T-helper 2 cell treated with Interferon-gamma antibody and Interleukin-4, amounts not matched to agents 5 μg/mL and 100 μg/mL, for 36 hours (primary cell): ENCODE measurements around the gene RTN4IP1.

Experiments used
- DNase-seq: peaks from one replicate; pipeline ENCODE4 v3.0.0; 2021; ENCODE audit warnings: low spot score
- H3K27ac Mint-ChIP-seq: one replicate; pipeline ENCODE4 v1.8.0; 2021; ENCODE audit warnings: mild to moderate bottlenecking, mixed read lengths
- H3K27me3 Mint-ChIP-seq: one replicate; pipeline ENCODE4 v1.8.0; 2021; ENCODE audit warnings: low read depth, mixed read lengths
- H3K36me3 Mint-ChIP-seq: one replicate; pipeline ENCODE4 v1.8.0; 2021; ENCODE audit warnings: low read depth, mixed read lengths
- H3K4me1 Mint-ChIP-seq: one replicate; pipeline ENCODE4 v1.8.0; 2021; ENCODE audit warnings: low read depth, mixed read lengths
- H3K4me3 Mint-ChIP-seq: one replicate; pipeline ENCODE4 v1.8.0; 2022; ENCODE audit warnings: mild to moderate bottlenecking, moderate library complexity, mixed read lengths
- H3K9me3 Mint-ChIP-seq: one replicate; pipeline ENCODE4 v1.8.0; 2021; ENCODE audit warnings: mixed read lengths

The RTN4IP1 gene

DNA sequence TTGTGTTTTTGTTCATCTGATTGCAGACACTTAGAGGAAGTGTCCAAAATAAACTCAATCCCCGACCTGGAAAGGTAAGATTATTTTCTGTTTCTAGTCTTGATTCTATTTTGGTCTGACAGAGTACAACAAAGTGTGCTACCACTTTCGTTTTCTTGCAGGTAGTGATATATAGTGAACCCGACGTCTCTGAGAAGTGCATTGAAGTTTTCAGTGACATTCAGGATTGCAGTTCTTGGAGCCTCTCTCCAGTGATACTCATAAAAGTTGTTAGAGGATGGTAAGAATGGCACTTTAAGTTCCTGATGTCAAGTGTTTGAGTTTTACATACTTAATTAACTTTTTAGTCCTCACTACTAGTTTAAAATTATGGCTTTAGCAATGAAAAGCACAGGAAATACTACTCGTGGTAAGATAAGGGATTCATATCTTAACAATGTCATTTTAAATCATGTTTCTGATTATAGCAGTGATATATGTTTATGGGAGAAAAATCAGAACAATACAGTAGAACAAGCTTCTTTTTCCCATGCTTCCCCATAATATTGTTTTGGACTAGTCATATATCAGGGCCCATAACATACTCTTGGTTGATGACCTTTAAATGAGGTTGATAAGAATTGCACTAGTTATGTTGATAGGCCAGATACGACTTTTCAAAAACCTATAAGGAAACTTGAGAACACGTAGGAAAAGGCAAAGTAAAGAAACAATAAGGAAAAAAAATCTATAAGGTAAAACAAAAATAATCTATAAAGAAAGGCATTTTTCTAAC lies 104.0 kb downstream of the RTN4IP1 start:
- peaks cover 52% of the 10 kb centered on the region for H3K36me3 Mint-ChIP-seq

DNA sequence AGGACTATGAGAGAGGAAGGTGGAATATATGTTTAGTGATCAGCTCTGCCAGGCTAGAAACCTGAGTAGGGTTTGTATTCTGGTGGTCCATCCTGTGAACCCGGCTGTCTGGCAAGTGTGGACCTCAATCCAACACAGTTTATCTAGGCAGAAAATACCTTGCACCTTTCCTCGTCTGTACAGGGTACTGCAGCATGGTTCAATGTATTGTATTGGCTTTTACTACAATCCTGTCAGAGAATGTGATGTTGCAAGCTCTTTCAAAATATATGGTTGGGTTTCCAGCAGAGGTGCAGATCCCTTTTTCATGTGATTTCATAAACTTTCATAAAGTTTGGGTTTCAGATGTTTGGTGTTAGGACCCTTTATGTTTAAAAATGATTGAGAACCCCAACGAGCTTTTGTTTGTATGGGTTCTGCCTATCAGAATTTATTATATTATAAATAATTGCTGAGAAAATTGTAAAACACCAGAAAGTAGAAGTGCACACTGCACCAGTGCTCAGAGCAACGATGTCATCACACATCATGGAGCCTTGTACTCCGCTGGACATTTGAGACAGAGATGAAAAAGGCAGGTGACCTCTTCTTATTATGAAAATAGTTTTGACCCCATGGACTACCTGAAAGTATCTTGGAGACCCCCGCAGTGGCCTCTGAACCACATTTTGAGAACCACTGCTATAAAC lies 106.6 kb downstream of the RTN4IP1 start:
- Mint-ChIP-seq H3K27ac (peak overlapping the region; percentile 98), H3K9me3 (no peaks in the 10 kb centered on the region), H3K4me1 (peaks cover 59% of the 10 kb centered on the region), H3K27me3 (no peaks in the 10 kb centered on the region), H3K36me3 (peaks cover 33% of the 10 kb centered on the region), H3K4me3 (peak overlapping the region; percentile 91)
- no peak for DNase-seq

More for the DNA sequence above, 104.0 kb downstream of the RTN4IP1 start:
- peak overlapping the region; percentile 84 for H3K4me3 Mint-ChIP-seq
- H3K27ac Mint-ChIP-seq, result peak overlapping the region; percentile 92
- H3K27me3 Mint-ChIP-seq, result no peaks in the 10 kb centered on the region
- peaks cover 56% of the 10 kb centered on the region for H3K4me1 Mint-ChIP-seq
- no peak for DNase-seq
- H3K9me3 Mint-ChIP-seq, result no peaks in the 10 kb centered on the region
